Loucy (cell line): Measurements from ENCODE around the gene GTPBP6.

Source experiments
- H2AFZ ChIP-seq: fragments of 200-600 bp; sonication (generic); 2 replicates; pipeline ENCODE4 v1.6.0; 2016; ENCODE audit warnings: antibody characterized with exemption, mild to moderate bottlenecking, low read length, moderate library complexity
- H3F3A ChIP-seq: fragments of 200-600 bp; 2 replicates; pipeline ENCODE4 v1.6.0; 2016; ENCODE audit warnings: antibody characterized with exemption, low read depth, mild to moderate bottlenecking
- H3K27me3 ChIP-seq: fragments of 200-600 bp; sonication (generic); 2 replicates; pipeline ENCODE4 v1.6.1; 2014; ENCODE audit warnings: low read length, mild to moderate bottlenecking; ENCODE audit not compliant: insufficient read depth, poor library complexity, severe bottlenecking
- H3K36me3 ChIP-seq: fragments of 200-600 bp; sonication (generic); 2 replicates; pipeline ENCODE4 v1.6.1; 2016; ENCODE audit warnings: low read length; ENCODE audit not compliant: insufficient read depth
- H3K4me1 ChIP-seq: fragments of 200-600 bp; sonication (generic); 2 replicates; pipeline ENCODE4 v1.5.1; 2014; ENCODE audit warnings: low read length, mild to moderate bottlenecking; ENCODE audit not compliant: insufficient read depth, poor library complexity, severe bottlenecking
- H3K4me2 ChIP-seq: fragments of 200-600 bp; sonication (generic); 2 replicates; pipeline ENCODE4 v1.6.0; 2014; ENCODE audit warnings: antibody characterized with exemption, low read length, low read depth, mild to moderate bottlenecking; ENCODE audit not compliant: poor library complexity, severe bottlenecking
- H3K4me3 ChIP-seq: fragments of 200-600 bp; sonication (generic); 2 replicates; pipeline ENCODE4 v1.5.1; 2014; ENCODE audit warnings: low read length, mild to moderate bottlenecking, mixed read lengths; ENCODE audit not compliant: poor library complexity, severe bottlenecking
- H3K79me2 ChIP-seq: fragments of 200-600 bp; sonication (generic); 2 replicates; pipeline ENCODE4 v1.6.1; 2014; ENCODE audit warnings: low read length; ENCODE audit not compliant: insufficient read depth
- H3K9ac ChIP-seq: fragments of 200-600 bp; sonication (generic); 2 replicates; pipeline ENCODE4 v1.6.0; 2014; ENCODE audit warnings: mild to moderate bottlenecking, low read depth, low read length, moderate library complexity; ENCODE audit not compliant: poor library complexity, severe bottlenecking
- H3K9me2 ChIP-seq: fragments of 200-600 bp; sonication (generic); replicated peaks from 2 replicates; pipeline ENCODE4 v1.6.1; 2016; ENCODE audit warnings: low read depth, low read length, mixed read lengths
- H3K9me3 ChIP-seq: fragments of 200-600 bp; sonication (generic); 2 replicates; pipeline ENCODE4 v1.6.1; 2014; ENCODE audit warnings: mild to moderate bottlenecking, antibody characterized with exemption, low read length, low read depth; ENCODE audit not compliant: insufficient read depth
- H4K20me1 ChIP-seq: fragments of 200-600 bp; sonication (generic); 2 replicates; pipeline ENCODE4 v1.6.0; 2014; ENCODE audit warnings: antibody characterized with exemption, low read length, mild to moderate bottlenecking; ENCODE audit not compliant: insufficient read depth, poor library complexity, severe bottlenecking
- CTCF ChIP-seq: fragments of 200-600 bp; sonication (generic); conservative IDR thresholded peaks from 2 replicates; pipeline ENCODE4 v1.5.1; 2014; ENCODE audit warnings: mild to moderate bottlenecking, antibody characterized with exemption, low read length
- EZH2phosphoT487 ChIP-seq: fragments of 200-600 bp; IDR thresholded peaks from 2 replicates; pipeline ENCODE4 v1.6.1; 2018; ENCODE audit warnings: antibody characterized with exemption, mild to moderate bottlenecking, moderate library complexity, borderline replicate concordance

Gene GTPBP6

GRCh38 chrX:318739-319578 lies at the start of gene GTPBP6:
TSS of gene GTPBP6 (minus strand) at chrX:318796. CDS start at chrX:318787, 9 bp downstream.
- Histone ChIP-seq H4K20me1 (peaks cover 3% of the 10 kb centered on the region), H3K4me2 (peak within 1 kb of the TSS; percentile 73), H3K27me3 (no peaks in the 10 kb centered on the region), H3K79me2 (peaks cover 8% of the 10 kb centered on the region; the same call in 1 of the 2 replicates), H3F3A (no peaks in the 10 kb centered on the region), H3K4me3 (peak within 1 kb of the TSS; percentile 81), H2AFZ (peak within 1 kb of the TSS; percentile 81), H3K9ac (peak within 1 kb of the TSS; percentile 94), H3K9me2 (no peaks in the 10 kb centered on the region), H3K9me3 (no peaks in the 10 kb centered on the region), H3K4me1 (peaks cover 6% of the 10 kb centered on the region), H3K36me3 (no peaks in the 10 kb centered on the region)
- TF ChIP-seq EZH2phosphoT487: no peak
- TF ChIP-seq CTCF: no peak

- Histone ChIP-seq H3K4me1 (no peaks in the 10 kb centered on the region), H3F3A (no peaks in the 10 kb centered on the region), H2AFZ (no peak overlapping the region), H3K36me3 (no peaks in the 10 kb centered on the region), H3K79me2 (no peaks in the 10 kb centered on the region), H4K20me1 (no peaks in the 10 kb centered on the region), H3K4me2 (no peak overlapping the region), H3K27me3 (no peaks in the 10 kb centered on the region), H3K9me3 (no peaks in the 10 kb centered on the region), H3K9ac (no peak overlapping the region), H3K4me3 (no peak overlapping the region), H3K9me2 (no peaks in the 10 kb centered on the region)
- no peak for TF ChIP-seq EZH2phosphoT487
- no peak for TF ChIP-seq CTCF
Measured at GRCh38 chrX:367866-368265, 49.3 kb upstream of the GTPBP6 start.

GRCh38 chrX:367349-367748 lies 48.8 kb upstream of the GTPBP6 start:
- TF ChIP-seq CTCF (no peak), EZH2phosphoT487 (no peak)

More at GRCh38 chrX:367349-367748, 48.8 kb upstream of the GTPBP6 start:
- Histone ChIP-seq H3F3A (no peaks in the 10 kb centered on the region), H3K9ac (no peak overlapping the region), H3K9me3 (no peaks in the 10 kb centered on the region), H3K79me2 (no peaks in the 10 kb centered on the region), H2AFZ (no peak overlapping the region), H3K4me2 (no peak overlapping the region), H3K4me1 (no peaks in the 10 kb centered on the region), H3K27me3 (no peaks in the 10 kb centered on the region), H3K9me2 (no peaks in the 10 kb centered on the region), H3K36me3 (no peaks in the 10 kb centered on the region), H3K4me3 (no peak overlapping the region), H4K20me1 (no peaks in the 10 kb centered on the region)
